Stimulated activated CD8-positive, alpha-beta memory T cell treated with anti-CD3 and anti-CD28 coated beads, Interleukin-7, amount 100 ng/mL, for 1 hour (primary cell): Measurements from ENCODE around the gene VCPKMT.
"Not testable (repeated sequence)": the region's sequence is repeated elsewhere in the genome, so short reads cannot be mapped to it uniquely, and the experiment has no call there.

Experiments used
- DNase-seq, 2 donors: peaks; one replicate each; pipeline ENCODE4 v3.0.0-alpha.2; 2020; ENCODE audit warnings: low read depth in 2 of 2

Gene VCPKMT

GRCh38 chr14:50092006-50092555, 24.3 kb downstream of the VCPKMT start:
- no peak for DNase-seq

DNA sequence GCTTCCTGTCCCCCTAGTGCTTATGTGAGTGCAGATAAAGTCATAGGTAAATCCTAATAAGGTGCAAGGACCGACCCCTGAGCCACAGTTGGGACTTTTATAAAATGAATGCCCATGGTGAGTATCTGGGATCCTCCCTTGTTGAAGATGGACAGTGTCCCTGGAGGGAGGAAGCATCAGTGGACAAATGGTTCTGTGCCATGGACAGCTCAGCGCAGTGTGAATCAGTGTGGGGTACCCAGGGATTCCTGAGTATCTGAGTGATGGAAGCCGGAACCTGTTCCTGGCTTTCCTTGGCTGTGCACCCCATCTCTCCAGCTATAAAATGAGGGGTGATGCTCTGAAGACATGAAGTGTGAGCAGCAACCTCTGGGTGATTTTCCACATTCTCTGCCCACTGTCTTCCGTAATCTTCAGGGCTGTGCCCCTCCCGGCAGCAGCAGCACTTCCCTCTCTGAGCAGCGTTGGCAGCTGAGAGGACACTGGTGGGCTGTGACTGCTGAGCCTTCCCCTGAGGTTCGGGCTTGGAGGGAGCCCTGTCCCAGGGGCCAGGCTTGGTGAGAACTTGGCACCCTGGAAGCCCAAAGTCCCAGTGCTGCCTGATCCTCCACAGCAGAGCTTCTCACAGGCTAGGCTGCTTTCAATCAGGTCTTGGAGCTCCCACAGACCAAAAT, 25.0 kb downstream of the VCPKMT start:
- no peak for DNase-seq

DNA sequence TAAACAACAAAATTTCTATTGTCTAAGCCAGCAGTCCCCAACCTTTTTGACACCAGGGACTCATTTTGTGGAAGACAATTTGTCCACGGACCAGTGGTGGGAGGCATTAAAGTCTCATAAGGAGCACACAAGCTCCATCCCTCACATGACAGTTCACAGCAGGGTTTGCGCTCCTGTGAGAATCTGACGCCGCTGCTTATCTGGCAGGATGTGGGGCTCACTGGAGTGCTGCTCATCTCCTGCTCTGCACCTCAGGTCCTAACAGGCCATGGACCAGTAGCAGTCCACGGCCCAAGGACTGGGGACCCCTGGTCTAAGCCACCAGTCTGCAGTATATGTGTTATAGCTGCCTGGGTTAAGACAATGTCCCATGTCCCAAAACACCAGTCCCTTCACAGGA, 27.2 kb downstream of the VCPKMT start:
- no peak for DNase-seq

GRCh38 chr14:50088731-50089130, 27.6 kb downstream of the VCPKMT start:
- no peak for DNase-seq

- no peak for DNase-seq
Observed at GRCh38 chr14:50088117-50088515, 28.3 kb downstream of the VCPKMT start.

DNA sequence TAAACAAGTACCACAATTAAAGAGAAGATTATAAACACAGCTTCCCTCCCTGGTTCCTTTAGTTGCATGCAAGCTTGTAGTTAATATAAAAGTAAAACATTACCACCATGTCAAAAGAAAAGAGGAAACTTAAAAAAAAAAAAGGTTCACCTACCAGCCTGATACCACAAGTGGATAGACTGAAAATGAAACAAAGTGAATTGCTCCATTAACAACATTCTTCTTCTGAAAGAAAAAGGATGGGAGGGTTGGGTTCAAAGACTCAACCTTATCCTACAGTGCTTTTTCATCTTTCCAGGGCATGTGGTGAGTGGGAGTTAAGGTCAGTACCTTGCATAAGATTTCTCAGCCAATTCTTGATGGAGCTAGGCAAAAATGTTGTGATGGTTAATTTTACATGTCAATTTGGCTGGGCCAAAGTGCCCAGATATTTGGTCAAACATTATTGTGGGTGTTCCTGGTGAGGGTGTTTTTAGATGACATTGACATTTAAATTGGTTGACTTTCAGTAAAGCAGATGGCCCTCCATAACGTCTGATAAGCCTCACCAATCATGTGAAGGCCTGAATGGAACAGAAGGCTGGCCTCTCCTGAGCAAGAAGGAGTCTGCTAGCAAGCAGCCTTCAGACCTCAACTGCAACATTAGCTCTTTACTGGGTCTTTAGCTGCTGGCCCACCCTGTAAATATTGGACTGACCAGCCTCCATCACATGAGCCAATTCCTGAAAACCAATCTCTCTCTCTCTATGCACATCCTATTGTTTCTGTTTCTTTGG, 28.8 kb downstream of the VCPKMT start:
- DNase-seq: no peak

DNA sequence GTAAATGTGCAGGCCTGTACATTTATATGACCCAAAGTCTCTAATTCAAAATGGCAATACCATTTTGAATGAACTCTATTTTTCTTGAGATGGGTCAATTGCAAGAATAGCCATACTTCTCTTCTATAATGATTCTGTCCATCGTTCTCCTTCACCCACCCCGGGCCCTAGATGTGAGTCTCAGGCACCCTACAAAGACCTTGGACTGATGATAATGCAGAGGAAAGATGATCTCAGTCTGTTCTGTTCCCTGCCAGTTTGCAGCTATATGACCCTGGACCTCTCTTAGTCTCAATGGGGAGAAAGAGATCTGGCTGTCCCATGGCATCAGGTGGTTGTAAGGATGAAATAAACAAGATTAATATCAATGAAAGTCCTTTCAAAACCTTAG, 30.1 kb downstream of the VCPKMT start:
- no peak for DNase-seq

- no peak for DNase-seq
Observed at GRCh38 chr14:50085570-50086320, 30.6 kb downstream of the VCPKMT start.

DNA sequence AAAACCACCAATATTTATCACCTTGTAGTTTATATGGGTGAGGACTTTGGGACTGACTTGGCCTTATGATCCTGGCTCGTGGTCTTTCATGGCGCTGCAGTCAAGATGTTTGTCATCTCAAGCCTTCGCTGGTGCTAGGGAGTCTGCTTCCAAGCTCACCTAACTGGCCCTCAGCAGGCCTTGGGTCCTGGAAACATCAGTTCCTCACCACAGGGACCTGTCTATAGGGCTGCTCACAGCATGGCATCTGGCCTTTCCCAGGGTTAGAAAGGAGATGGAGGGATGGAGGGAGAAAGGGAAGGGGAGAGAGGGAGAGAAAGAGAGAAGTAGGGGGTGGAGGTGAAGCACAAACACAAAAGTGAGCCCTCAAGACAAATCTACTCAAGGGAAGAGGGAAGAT, 31.7 kb downstream of the VCPKMT start:
- no peak for DNase-seq

DNA sequence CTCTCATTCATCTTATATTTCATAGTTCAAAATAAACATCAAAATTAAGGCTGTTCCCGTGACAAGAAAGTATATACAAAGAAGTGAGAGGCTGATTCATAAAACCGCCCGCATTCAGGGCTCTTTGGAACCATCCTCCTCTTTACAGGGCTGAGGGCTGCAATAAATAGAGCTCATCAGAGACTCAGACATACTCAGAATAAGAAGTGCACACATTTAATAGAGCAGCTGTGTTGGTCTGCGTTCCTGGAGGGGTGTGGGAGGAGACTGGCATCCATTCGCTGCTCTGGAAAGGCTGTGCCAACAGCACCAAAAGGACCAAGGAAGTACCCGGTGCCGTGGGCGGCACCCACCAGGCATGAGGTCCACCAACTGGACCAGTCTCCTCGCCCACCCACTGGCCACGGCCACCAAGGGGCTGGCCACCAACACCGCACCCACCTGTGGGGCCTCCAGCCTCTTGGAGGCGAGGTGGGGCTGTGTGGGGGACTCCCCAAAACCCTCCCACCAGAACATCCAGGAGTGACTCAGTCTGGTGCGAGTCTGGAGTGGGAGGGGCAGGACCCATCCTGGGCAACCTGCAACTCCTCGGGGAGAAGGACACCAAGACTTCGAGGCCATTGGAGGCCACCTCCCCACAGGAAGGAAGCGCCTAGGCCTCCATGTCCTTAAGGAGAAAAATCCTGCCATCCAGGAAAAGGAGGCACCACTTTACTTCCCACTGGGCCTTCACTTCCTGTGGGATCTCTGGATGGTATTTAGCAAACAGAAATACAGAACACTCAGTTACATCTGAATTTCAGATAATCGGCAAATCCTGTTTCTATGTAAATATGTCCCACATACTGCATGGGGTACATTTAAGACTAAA, 32.7 kb downstream of the VCPKMT start:
- DNase-seq: no peak

DNA sequence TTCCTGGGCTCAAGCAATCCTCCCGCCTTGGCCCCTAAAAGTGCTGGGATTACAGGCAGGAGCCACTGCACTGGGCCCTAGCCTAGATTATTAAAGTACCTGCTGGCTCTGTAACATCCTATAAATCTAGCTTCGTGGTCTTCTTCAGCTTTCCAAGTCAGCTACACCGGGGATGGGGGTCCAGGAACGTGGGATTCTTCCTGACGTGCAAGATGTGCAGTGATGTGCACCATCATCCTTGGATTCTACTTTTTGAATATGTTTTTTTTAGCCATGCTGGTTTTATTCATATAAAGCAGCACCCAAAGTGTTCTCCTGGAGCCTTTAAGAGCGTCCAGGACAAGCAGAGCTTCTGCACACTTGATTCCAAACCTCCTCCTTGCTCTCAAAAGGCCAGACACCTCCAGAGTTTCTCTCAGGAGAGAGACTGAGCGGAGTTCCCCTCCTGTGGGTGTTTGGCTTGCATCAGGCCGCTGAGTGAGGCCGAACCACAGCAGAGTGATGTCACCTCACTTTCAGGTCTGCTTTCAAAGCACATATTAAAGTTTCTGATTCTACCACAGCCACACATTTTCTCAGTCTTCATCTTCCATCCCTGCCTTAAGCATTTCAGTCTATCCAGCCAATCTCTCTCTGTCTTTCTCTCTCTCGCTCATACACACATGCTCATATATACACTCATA, 33.4 kb downstream of the VCPKMT start:
- DNase-seq: no peak

DNA sequence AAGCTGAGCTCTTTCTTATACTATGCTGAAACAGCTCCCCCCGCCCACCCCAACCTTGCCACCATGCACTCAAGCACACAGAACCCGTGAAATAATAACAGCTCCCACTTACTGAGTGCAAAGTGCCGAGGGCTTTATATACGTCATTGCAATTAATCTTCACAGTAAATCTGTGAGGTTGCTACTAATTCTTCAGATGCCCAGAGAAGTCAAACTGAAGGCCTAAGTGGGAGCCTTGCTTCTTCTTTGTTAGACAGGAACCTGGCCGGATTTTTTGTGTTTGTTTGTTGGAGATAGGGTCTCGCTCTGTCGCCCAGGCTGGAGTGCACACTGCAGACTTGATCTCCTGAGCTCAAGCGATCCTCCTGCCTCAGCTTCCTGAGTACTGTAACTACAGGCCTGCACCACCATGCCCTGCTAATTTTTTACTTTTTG, 34.0 kb downstream of the VCPKMT start:
- no peak for DNase-seq

DNA sequence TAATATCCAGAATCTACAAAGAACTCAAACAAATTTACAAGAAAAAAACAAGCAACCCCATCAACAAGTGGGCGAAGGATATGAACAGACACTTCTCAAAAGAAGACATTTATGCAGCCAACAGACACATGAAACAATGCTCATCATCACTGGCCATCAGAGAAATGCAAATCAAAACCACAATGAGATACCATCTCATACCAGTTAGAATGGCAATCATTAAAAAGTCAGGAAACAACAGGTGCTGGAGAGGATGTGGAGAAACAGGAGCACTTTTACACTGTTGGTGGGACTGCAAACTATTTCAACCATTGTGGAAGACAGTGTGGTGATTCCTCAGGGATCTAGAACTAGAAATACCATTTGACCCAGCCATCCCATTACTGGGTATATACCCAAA, 37.3 kb downstream of the VCPKMT start:
- DNase-seq: not testable (repeated sequence)

DNA sequence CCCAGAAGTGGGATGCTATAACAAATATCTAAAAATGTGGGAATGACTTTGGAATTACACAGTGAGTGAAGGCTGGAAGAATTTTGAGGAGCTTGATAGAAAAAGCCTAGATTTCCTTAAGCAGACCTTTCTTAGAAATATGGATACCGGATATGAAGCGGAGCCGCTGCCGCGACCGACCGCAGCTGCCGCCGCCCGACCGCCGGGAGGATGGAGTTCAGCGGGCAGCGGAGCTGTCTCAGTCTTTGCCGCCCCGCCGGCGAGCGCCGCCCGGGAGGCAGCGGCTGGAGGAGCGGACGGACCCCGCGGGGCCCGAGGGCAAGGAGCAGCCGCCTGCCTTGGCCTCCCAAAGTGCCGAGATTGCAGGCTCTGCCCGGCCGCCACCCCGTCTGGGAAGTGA, 42.7 kb downstream of the VCPKMT start:
- DNase-seq: not testable (repeated sequence)

DNA sequence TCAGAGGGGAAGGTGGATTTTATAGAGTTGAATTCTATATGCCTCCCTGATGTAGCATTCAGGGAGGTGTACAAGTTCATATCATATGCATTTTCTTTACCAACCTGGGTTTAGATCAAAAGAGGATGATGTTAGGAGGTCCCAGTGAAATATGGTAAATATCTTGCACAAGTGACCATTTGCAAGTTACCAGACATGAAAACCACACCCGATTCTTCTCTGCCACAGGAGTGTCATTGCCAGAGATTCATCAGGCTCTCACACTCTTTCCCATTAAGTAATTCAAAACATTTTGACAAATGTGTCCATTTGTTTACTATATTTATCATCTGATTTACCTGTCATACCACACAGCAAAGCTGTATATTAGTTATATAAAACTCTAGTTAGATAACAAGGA, 44.0 kb downstream of the VCPKMT start:
- no peak for DNase-seq

GRCh38 chr14:50070840-50071548, 45.4 kb downstream of the VCPKMT start:
- DNase-seq: no peak

DNA sequence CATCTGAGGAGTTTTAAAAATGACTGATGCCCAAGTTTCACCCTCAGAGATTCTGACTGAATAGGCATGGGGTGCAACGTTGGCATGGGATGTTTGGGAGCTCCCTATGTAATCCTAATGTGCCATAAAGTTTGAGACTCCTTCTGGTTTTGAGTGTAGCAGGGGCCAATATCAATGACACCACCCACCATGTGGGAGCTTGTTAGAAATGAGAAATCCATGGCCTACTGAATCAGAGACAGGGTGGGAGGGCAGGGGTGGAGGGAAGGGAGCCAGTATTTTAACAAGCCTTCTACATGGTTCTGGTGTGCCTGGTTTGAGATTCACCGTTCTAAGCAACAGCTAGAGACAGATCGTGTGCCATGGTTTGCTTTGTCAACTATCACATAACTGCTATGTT, 46.1 kb downstream of the VCPKMT start:
- DNase-seq: no peak

GRCh38 chr14:50069325-50069724, 47.0 kb downstream of the VCPKMT start:
- no peak for DNase-seq

GRCh38 chr14:50068496-50068895, 47.9 kb downstream of the VCPKMT start:
- DNase-seq: no peak
